Esophagus squamous epithelium (tissue), 4 donors: ENCODE results near the gene SLC44A1.

ENCODE experiments used
- POLR2A ChIP-seq, 4 donors: fragments of 450-650 bp; IDR thresholded peaks; one replicate each; pipeline ENCODE4 v1.6.1; 2017; ENCODE audit warnings: antibody characterized with exemption in 4 of 4, mild to moderate bottlenecking in 4 of 4, moderate library complexity in 3 of 4
- TF ChIP-seq, protein P1 (sequence below), 6 experiments: fragments of 450-650 bp in 4 of 6; fragments of 200-600 bp in 2 of 6; sonication (generic) in 2 of 6; IDR thresholded peaks; one replicate each; pipeline ENCODE4 v1.5.1; 2016 to 2019; ENCODE audit warnings: antibody characterized with exemption in 6 of 6, mild to moderate bottlenecking in 4 of 6, moderate library complexity in 4 of 6

DNA sequence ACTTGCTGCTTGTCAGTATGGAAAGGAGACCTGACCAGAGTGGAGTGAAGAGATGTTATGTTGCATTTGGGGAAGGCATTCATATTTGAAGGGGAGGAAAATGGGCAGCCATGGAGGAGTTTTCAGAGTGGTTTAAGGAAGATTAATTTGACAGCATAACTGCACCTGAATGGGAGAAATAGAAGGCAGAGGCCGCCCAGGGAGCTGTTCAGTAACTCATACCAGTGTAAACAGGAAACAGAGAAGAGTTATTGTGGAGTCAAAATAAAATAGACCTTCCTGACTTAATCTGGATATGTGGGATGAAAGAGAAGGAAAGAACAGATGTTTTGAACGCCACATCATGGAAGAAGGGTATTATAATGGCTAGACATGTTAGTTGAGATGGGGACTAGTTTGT lies 13.4 kb downstream of the SLC44A1 start:
- TF ChIP-seq, protein P1, sequence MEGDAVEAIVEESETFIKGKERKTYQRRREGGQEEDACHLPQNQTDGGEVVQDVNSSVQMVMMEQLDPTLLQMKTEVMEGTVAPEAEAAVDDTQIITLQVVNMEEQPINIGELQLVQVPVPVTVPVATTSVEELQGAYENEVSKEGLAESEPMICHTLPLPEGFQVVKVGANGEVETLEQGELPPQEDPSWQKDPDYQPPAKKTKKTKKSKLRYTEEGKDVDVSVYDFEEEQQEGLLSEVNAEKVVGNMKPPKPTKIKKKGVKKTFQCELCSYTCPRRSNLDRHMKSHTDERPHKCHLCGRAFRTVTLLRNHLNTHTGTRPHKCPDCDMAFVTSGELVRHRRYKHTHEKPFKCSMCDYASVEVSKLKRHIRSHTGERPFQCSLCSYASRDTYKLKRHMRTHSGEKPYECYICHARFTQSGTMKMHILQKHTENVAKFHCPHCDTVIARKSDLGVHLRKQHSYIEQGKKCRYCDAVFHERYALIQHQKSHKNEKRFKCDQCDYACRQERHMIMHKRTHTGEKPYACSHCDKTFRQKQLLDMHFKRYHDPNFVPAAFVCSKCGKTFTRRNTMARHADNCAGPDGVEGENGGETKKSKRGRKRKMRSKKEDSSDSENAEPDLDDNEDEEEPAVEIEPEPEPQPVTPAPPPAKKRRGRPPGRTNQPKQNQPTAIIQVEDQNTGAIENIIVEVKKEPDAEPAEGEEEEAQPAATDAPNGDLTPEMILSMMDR (IDR thresholded peaks at IDR 0.05) = no peak
- TF ChIP-seq POLR2A (IDR thresholded peaks at IDR 0.05) = no peak
